GM18511 (cell line): Measurements from ENCODE around the gene SMARCA4.
"Not testable (repeated sequence)": the region's sequence is repeated elsewhere in the genome, so short reads cannot be mapped to it uniquely, and the experiment has no call there.

Experiments used
- ATAC-seq: cut with Tn5 transposase; IDR thresholded peaks from one replicate; pipeline ENCODE4 v1.9.1; 2021; ENCODE audit warnings: mild to moderate bottlenecking, moderate library complexity; ENCODE audit not compliant: unreplicated experiment

Gene SMARCA4

GRCh38 chr19:11059511-11060358, 98.9 kb downstream of the SMARCA4 start:
- ATAC-seq: no peak

GRCh38 chr19:11061952-11062351, 101.1 kb downstream of the SMARCA4 start:
- no peak for ATAC-seq

DNA sequence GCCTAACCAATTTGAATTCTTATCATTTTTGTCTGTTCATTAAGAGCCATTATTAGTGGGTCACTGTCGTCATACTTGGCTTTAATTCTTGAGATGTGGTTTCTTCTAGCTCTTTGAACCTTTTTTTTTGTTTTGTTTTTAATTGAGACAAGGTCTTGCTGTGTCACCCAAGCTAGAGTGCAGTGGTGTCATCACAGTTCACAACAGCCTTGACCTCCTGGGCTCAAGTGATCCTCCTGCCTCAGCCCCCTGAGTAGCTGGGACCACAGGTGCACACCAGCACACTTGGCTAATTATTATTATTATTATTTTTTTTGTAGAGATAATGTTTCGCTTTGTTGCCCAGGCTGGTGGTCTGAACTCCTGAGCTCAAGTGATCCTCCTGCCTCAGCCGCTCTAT, 102.6 kb downstream of the SMARCA4 start:
- no peak for ATAC-seq

DNA sequence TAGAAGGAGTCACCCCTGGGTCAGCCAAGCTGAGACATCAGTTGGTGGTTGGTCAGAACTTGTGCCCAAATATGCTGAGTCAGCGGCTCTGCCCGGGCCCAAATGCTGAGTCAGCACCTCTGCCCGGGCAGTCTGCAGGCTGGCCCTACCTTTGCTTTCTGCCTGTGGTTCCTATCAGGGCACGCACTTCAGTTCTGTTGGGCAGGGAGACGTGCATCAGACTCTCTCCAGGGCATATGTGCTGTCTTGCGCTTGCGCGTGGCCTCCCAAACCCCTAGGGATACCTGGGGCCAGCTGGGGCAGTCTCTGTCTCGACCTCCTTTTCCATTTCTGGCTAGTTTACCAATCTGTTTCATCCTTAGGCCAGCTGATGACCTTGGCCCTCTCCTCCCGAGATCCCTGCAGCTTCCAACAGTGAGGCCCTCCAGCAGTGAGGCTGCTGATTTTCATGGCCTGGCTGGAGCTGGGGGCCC, 104.0 kb downstream of the SMARCA4 start:
- ATAC-seq: no peak

GRCh38 chr19:11066326-11066725, 105.5 kb downstream of the SMARCA4 start:
- no peak for ATAC-seq

DNA sequence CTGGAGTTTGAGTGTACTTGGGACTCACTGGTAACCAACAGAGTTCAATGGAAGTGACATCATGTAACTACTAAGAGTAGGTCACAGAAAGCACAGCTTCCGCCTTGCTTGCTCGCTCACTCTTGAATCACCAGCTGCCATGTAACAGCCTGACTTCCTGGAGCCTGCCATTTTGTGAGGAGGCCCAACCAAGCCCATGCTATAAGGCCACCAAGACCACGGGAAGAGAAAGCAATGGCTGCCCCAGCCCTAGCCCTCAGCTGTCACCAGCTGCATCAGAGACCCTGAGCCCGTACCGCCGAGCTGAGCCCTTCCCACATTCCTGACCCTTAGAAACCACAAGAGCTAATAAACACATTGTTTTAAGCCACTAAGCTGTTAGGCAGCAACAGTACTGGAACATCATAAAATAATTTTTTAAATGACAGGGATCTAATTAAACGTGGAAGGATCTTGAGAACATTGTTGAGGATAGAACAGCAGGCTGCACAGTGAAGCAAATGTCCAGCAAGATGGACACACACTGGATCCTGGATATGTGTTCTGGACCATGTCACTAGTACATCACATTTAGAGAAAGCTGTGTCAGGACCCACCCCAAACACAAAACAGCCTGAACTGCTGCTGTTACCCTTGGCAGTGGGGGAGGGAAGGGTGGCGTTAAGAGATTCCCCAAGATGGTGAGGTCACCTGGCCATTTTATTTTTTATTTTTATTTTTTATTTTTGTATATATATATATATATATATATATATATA, 106.7 kb downstream of the SMARCA4 start:
- ATAC-seq: no peak

DNA sequence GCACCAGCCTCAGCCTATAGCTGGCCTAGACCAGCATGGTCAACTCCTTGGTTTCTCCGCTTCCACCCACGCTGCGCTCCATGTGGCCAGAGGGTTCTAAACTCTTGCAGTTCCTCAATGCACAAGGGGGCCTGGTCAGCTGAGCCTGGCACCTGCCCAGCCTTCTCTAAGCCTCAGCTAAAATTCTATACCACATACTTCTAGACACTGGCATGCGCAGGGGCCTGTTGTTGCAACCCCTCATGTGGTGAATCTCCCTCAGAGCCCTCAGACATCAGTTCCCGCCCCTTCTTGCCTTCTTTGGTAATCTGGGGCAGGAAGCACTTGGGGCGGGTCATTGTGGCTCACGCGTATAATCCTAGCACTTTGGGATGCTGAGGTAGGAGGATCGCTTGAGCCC, 108.7 kb downstream of the SMARCA4 start:
- ATAC-seq: no peak

GRCh38 chr19:11070123-11070522, 109.3 kb downstream of the SMARCA4 start:
- no peak for ATAC-seq

DNA sequence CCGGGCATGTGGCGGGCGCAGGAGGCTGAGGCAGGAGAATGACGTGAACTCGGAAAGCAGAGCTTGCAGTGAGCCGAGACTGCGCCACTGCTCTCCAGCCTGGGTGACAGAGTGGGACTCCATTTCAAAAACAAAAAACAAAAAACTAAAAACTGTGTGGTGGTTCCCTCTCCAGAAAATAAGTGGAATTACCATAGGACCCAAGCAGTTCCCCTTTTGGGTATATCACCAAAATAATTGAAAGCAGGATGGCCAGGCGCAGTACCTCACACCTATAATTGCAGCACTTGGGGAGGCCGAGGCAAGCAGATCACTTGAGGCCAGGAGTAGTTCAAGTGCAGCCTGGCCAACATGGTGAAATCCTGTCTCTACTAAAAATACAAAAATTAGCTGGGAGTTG, 112.7 kb downstream of the SMARCA4 start:
- ATAC-seq: no peak

DNA sequence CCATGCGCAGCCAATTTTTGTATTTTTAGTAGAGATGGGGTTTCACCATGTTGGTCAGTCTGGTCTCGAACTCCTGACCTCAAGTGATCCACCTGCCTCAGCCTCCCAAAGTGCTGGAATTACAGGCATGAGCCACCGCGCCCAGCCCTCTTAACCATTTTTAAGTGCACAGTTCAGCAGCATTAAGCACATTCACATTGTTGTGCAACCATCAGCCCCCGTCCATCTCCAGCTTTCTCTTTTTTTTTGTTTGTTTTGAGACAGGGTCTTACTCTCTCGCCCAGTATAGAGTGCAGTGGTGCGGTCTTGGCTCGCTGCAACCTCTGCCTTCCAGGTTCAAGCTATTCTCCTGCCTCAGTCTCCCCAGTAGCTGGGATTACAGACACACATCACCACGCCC, 116.0 kb downstream of the SMARCA4 start:
- ATAC-seq: not testable (repeated sequence)

DNA sequence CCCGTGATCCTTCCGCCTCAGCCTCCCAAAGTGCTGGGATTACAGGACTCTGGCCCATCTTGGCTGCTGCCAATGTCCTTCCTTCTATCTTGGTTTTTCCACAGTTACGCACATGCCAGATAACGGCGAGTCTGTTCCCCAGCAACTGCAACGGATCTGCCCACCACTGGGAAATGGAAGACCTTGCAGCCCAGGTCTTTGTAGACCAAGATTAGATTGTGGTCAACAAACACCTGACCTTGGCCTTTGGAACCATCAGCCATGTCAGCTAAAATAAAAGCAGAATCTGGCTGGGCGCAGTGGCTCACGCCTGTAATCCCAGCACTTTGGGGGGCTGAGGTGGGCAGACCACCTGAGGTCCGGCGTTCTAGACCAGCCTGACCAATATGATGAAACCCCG, 118.1 kb downstream of the SMARCA4 start:
- no peak for ATAC-seq

GRCh38 chr19:11079999-11080398, 119.2 kb downstream of the SMARCA4 start:
- no peak for ATAC-seq

DNA sequence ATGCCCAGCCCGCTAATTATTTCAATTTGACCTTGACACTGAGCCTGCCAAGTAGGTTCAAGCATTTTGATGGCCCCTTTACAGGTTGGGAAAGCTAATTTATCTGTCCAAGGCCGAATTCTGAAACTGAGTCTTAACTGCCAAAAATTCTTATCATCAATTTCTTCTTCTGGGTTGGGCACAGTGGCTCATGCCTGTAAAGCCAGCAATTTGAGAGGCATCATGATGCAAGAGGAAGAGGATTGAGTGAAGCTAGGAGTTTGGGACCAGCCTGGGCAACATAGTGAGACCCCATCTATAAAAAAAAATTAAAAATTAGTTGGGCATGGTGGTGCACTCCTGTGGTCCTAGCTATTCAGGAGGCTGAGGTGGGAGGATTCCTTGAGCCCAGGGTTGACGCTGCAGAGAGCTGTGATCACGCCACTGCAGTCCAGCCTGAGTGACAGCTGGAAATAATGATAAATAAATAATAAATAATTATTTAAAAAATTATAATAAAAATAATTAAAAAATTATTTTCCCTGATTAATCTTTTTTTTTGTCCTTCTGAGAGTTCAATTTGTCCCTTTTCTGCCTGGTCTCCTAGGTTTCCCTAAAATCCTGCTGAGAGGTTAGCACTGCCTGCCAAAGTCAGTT, 127.2 kb downstream of the SMARCA4 start:
- no peak for ATAC-seq

DNA sequence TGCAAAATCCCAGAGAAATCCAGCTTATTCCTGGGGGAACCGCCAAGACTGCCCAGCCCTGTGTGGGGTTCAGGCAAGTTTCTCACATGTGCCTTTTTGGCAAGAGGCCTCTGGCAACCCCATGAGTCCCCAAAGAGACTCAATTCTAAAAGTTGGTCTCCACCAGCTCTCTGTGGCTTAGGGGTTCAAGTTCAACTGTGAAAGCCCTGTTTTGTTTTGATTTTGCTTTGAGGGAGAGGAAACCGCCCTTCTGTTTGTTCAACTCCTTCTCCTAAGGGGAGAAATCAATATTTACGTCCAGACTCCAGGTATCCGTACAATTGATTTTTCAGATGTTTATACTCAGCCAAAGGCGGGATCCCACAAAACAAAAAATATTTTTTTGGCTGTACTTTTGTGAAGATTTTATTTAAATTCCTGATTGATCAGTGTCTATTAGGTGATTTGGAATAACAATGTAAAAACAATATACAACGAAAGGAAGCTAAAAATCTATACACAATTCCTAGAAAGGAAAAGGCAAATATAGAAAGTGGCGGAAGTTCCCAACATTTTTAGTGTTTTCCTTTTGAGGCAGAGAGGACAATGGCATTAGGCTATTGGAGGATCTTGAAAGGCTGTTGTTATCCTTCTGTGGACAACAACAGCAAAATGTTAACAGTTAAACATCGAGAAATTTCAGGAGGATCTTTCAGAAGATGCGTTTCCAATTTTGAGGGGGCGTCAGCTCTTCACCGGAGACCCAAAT, 127.8 kb downstream of the SMARCA4 start:
- ATAC-seq: no peak

- no peak for ATAC-seq
These were observed 128.6 kb downstream of the SMARCA4 start, which contains the start of gene LDLR for GRCh38 chr19:11089254-11090013. Gene LDLR (plus strand): TSS chr19:11089463. CDS start chr19:11089549, 86 bp downstream.

DNA sequence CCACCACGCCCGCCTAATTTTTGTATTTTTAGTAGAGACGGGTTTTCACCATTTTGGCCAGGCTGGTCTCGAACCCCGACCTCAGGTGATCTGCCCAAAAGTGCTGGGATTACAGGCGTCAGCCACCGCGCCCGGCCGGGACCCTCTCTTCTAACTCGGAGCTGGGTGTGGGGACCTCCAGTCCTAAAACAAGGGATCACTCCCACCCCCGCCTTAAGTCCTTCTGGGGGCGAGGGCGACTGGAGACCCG, 129.1 kb downstream of the SMARCA4 start:
- ATAC-seq: peak; percentile 22

DNA sequence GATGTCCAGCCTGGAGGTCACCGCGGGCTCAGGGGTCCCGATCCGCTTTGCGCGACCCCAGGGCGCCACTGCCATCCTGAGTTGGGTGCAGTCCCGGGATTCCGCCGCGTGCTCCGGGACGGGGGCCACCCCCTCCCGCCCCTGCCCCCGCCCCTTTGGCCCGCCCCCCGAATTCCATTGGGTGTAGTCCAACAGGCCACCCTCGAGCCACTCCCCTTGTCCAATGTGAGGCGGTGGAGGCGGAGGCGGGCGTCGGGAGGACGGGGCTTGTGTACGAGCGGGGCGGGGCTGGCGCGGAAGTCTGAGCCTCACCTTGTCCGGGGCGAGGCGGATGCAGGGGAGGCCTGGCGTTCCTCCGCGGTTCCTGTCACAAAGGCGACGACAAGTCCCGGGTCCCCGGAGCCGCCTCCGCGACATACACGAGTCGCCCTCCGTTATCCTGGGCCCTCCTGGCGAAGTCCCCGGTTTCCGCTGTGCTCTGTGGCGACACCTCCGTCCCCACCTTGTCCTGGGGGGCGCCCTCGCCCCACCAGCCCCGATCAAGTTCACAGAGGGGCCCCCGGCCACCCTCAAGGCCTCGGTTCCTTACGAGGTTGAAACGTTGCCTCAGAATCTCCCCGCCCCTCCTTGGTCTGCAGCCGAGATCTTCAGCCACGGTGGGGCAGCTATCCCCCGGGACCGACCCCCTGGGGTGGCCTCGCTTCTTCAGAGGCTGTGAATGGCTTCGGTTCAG, 129.6 kb downstream of the SMARCA4 start:
- peak; percentile 77 for ATAC-seq

DNA sequence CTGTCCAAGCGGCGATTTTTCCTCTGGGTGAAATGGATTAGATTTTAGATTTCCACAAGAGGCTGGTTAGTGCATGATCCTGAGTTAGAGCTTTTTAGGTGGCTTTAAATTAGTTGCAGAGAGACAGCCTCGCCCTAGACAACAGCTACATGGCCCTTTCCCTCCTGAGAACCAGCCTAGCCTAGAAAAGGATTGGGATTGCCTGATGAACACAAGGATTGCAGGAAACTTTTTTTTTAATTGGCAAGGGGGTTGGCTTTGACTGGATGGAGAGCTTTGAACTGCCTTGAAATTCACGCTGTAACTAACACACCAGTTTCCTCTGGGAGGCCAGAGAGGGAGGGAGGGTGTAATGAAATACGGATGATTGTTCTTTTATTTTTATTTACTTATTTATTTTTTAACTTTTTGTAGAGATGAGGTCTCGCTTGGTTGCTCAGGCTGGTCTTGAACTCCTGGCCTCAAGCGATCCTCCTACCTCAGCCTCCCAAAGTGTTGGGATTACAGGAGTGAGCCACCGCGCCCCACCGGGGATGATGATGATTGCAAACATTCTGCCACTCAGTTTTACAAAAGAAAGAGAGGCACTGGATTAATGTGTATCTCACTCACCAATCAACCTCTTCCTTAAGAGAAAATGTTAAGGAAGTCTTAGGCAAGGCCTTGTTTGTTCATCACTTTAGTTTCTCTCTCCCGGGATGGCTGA, 130.3 kb downstream of the SMARCA4 start:
- ATAC-seq: no peak

DNA sequence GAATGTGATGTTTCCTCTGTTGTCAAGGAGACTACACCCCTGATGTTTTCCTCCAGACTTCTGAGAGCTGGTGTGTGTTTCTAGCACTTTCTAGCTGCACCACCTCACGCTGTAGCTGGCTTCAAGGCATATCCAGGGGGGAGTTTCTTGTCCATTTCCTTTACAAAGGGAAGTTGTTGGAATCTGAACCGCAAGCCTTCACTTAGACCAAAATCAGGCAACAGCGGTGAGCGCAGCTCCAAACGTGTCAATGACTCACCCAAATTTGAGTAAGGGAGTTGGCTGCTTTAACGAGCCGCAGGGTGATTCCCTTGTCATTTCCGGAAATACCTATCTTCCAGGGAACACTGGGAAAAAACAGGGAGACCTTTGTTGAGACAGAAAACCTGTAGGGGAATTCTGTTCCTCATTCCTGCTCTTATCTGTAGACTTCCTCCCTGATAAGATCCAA, 130.9 kb downstream of the SMARCA4 start:
- no peak for ATAC-seq
